DMS153 treated with DMSO at 0.1 percent for 48 hours (cell line): ENCODE results near the gene CEP89.
"Not testable (repeated sequence)": the region's sequence is repeated elsewhere in the genome, so short reads cannot be mapped to it uniquely, and the experiment has no call there.

Experiments
- DNase-seq: peaks from one replicate; lab custom pipeline; 2025; ENCODE audit not compliant: unreplicated experiment; lab: John Stamatoyannopoulos, UW

The CEP89 gene

GRCh38 chr19:32969549-32969948, 2.2 kb downstream of the CEP89 start:
- DNase-seq = no peak

- DNase-seq = no peak
These were observed 5.0 kb downstream of the CEP89 start for GRCh38 chr19:32966750-32967149.

GRCh38 chr19:32945260-32945659, 26.5 kb downstream of the CEP89 start:
- no peak for DNase-seq

DNA sequence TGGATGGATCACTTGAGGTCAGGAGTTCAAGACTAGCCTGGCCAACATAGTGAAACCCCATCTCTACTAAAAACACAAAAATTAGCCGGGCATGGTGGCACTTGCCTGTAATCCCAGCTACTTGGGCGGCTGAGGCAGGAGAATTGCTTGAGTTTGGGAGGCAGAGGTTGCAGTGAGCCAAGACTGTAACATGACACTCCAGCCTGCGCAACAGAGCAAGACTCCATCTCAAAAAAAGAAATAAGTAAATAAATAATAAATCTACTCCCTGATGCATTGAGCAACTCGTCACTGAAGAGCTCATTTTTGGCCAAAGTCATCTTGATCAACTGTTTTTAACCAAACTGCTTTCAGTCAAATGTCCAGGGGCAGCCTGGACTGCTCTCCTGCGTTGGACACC, 30.5 kb downstream of the CEP89 start:
- not testable (repeated sequence) for DNase-seq

GRCh38 chr19:32936065-32936464, 35.7 kb downstream of the CEP89 start:
- DNase-seq = no peak

- no peak for DNase-seq
These were observed 36.1 kb downstream of the CEP89 start for GRCh38 chr19:32935629-32936028.

DNA sequence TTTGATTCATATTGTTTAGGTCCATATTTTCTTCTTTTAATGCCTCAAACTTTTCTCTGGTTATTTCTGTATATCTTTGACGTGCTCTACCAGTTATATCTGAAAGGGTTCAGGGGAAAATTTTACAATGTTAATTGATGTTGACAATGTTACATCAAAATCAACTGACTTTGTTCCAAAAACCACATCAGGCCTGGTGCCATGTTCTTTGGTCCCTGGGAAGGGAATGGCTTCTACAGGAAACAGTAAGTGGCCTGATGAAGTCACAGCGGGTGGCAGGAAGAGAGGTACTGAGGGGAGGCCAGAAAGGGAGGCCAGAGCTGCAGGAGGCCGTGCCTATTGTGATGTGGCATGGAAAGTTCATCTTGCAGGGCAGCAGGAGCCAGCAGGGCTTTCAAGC, 38.2 kb downstream of the CEP89 start:
- DNase-seq = no peak

- no peak for DNase-seq
These were observed 41.2 kb downstream of the CEP89 start for GRCh38 chr19:32930567-32930966.

- no peak for DNase-seq
These were observed 43.0 kb downstream of the CEP89 start for GRCh38 chr19:32928806-32929205.

- no peak for DNase-seq
These were observed 47.6 kb downstream of the CEP89 start for GRCh38 chr19:32924200-32924599.

GRCh38 chr19:32921624-32922023, 50.1 kb downstream of the CEP89 start:
- DNase-seq = no peak

GRCh38 chr19:32919365-32919764, 52.4 kb downstream of the CEP89 start:
- no peak for DNase-seq

GRCh38 chr19:32917616-32917996, 54.2 kb downstream of the CEP89 start:
- no peak for DNase-seq

DNA sequence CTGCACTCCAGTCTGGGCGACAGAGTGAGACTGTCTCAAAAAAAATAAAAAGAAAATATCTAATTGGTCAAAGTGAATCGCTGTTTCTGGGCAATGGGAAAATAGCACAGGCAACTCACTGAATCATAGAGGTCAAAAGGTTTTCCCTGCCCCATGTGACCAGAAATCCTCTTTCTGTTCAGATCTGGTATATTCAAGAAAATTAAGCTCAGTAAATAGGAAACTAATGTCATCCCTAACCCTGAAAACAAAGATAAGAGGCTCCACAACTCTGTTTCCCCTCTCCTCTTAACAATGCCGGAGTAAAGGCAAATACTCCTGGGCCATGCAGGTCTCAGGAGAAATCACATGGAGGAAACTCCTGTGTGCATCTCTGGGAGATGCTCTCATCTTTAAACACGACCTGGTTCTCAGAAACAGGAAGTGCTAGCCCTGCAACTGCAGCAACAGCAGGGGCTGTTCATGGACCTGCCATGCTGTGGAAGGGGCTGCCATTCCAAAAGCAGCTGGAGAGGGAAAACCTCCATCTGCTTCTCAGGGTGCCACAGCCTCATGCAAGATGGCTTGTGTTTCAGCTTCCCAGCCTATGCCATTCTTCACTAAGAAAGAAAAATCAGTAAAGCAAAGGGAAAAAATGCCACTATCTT, 54.7 kb downstream of the CEP89 start:
- DNase-seq = no peak

DNA sequence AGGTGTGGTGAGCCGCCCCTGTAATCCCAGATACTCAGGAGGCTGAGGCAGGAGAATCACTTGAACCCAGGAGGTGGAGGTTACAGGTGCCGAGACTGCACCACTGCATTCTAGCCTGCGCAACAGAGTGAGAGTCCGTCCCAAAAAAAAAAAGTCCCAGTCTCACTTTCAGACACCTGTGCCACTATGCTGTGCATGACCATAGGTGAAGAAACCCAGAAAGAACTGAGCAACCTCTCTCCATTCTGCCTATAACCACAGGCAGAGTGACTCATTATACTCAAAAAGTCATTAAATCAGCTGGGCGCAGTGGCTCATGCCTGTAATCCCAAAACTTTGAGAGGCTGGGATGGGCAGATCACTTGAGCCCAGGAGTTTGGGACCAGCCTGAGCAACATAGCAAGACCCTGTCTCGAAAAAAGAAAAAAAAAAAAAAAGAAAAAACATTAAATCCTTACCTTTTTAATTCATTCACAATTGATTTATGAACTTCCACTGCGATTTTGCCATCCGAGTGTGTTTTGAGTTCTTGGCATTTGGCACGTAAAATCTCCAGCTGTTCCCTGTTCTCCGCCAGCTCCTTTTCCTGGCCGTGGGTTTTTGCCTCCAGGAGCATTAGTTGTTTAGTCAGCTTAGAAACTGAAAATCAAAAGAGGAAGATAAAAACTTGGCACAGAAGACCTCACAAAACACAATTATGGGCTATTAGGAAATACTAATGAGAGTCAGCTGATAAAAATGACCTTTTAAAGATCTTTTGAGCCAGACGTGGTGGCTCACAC, 56.7 kb downstream of the CEP89 start:
- DNase-seq = no peak

DNA sequence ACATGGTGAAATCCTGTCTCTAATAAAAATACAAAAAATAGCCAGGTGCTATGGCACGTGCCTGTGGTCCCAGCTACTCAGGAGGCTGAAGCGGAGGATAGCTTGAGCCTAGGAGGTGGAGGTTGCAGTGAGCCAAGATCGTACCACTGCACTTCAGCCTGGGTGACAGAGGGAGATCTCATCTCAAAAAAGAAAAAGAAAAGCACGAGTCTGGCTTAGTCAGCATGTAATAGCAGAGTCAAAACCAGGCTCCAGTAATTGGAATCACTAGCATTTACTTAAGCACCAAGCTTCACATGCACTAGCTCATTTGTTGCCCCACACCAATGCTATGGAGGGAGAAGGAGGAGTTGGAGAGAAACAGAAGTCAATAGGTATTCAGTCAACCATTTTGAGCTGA, 60.3 kb downstream of the CEP89 start:
- DNase-seq = no peak

- DNase-seq = no peak
These were observed 60.9 kb downstream of the CEP89 start for GRCh38 chr19:32910874-32911273.

GRCh38 chr19:32910094-32910493, 61.7 kb downstream of the CEP89 start:
- no peak for DNase-seq

- DNase-seq = no peak
These were observed 62.5 kb downstream of the CEP89 start for GRCh38 chr19:32909257-32909656.

GRCh38 chr19:32908641-32909190, 63.0 kb downstream of the CEP89 start:
- no peak for DNase-seq

GRCh38 chr19:32902448-32902847, 69.3 kb downstream of the CEP89 start:
- DNase-seq = no peak

DNA sequence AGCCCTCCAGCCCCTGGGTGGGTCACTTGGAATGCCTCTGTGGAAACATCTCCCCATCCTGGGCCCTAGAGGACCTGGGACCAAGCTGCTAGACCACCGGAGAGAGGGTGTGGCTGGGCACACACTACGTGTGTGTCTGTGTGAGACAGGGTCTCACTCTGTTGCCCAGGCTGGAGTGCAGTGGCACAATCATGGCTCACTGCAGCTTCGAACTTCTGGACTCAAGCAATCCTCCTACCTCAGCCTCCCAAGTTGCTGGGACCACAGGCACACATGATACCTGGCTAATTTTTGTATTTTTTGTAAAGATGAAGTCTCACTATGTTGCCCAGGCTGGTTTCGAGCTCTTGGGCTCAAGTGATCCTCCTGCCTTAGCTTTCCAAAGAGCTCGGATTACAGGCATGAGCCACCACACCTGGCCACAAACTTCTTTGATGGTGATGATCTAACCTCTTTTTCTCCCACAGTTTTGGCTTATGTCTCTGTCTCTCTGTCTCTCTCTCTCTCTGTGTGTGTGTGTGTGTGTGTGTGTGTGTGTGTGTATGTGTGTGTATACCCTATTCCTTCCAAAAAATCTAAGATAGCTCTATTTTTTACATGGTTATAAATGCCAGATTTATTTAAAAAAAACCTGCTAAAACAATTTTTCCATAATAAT, 70.1 kb downstream of the CEP89 start:
- DNase-seq = no peak
